Mucosa of rectum (tissue), 2 donors: ENCODE data around the gene TTC22.

Experiments
- H3K27ac ChIP-seq, 2 donors: one replicate each; pipeline ENCODE4 v1.7.0; 2013; ENCODE audit warnings: inconsistent platforms in 2 of 2, low read depth in 2 of 2, low read length in 2 of 2
- H3K27me3 ChIP-seq, 2 donors: one replicate each; pipeline ENCODE4 v1.7.0; 2013; ENCODE audit warnings: low read length in 2 of 2; ENCODE audit not compliant: control insufficient read depth in 2 of 2, insufficient read depth in 2 of 2
- H3K36me3 ChIP-seq, 2 donors: one replicate each; pipeline ENCODE4 v1.7.0; 2013; ENCODE audit warnings: low read length in 2 of 2; ENCODE audit not compliant: control insufficient read depth in 2 of 2, insufficient read depth in 2 of 2
- H3K4me1 ChIP-seq, 2 donors: one replicate each; pipeline ENCODE4 v1.7.0; 2013; ENCODE audit warnings: low read length in 2 of 2, mild to moderate bottlenecking in 1 of 2; ENCODE audit not compliant: control insufficient read depth in 2 of 2, insufficient read depth in 2 of 2
- H3K4me3 ChIP-seq, 2 donors: one replicate each; pipeline ENCODE4 v1.7.0; 2013; ENCODE audit warnings: low read length in 2 of 2
- H3K9ac ChIP-seq, 2 donors: one replicate each; pipeline ENCODE4 v1.7.0; 2013; ENCODE audit warnings: low read length in 2 of 2, low read depth in 1 of 2, mild to moderate bottlenecking in 1 of 2
- H3K9me3 ChIP-seq, 2 donors: one replicate each; pipeline ENCODE4 v1.7.0; 2013; ENCODE audit warnings: low read length in 2 of 2; ENCODE audit not compliant: control insufficient read depth in 2 of 2
- donor health status: healthy.
- donor health status: Normal muscosa, but diverticular disease.

TTC22 gene

GRCh38 chr1:54843449-54843848 is 42.3 kb upstream of the TTC22 start:
- Histone ChIP-seq H3K27ac (no peak overlapping the region), H3K9me3 (no peaks in the 10 kb centered on the region), H3K9ac (no peak overlapping the region), H3K4me1 (no peaks in the 10 kb centered on the region), H3K4me3 (no peak overlapping the region), H3K27me3 (no peaks in the 10 kb centered on the region), H3K36me3 (peaks cover 0 to 2% of the 10 kb centered on the region in 2 donors)

GRCh38 chr1:54842963-54843362 is 41.8 kb upstream of the TTC22 start:
- Histone ChIP-seq H3K9me3 (no peaks in the 10 kb centered on the region), H3K4me3 (no peak overlapping the region), H3K27me3 (no peaks in the 10 kb centered on the region), H3K36me3 (peaks cover 0 to 2% of the 10 kb centered on the region in 2 donors), H3K4me1 (no peaks in the 10 kb centered on the region), H3K9ac (no peak overlapping the region), H3K27ac (no peak overlapping the region)

- no peaks in the 10 kb centered on the region for H3K27me3 ChIP-seq
- no peaks in the 10 kb centered on the region for H3K4me1 ChIP-seq
- H3K4me3 ChIP-seq, result no peak overlapping the region
- H3K36me3 ChIP-seq, result peaks cover 0 to 2% of the 10 kb centered on the region in 2 donors
- no peaks in the 10 kb centered on the region for H3K9me3 ChIP-seq
- H3K27ac ChIP-seq, result no peak overlapping the region
- H3K9ac ChIP-seq, result no peak overlapping the region
These were observed 41.2 kb upstream of the TTC22 start for GRCh38 chr1:54842206-54842915.

GRCh38 chr1:54839824-54840223 is 38.7 kb upstream of the TTC22 start:
- Histone ChIP-seq H3K36me3 (peaks cover 0 to 2% of the 10 kb centered on the region in 2 donors), H3K9me3 (no peaks in the 10 kb centered on the region), H3K27me3 (peaks cover 0 to 2% of the 10 kb centered on the region in 2 donors), H3K4me1 (no peaks in the 10 kb centered on the region), H3K27ac (no peak overlapping the region), H3K4me3 (no peak overlapping the region), H3K9ac (no peak overlapping the region)

GRCh38 chr1:54838565-54839180 is 37.5 kb upstream of the TTC22 start:
- H3K4me3 ChIP-seq, result no peak overlapping the region
- no peaks in the 10 kb centered on the region for H3K4me1 ChIP-seq
- H3K36me3 ChIP-seq, result peaks cover 0 to 2% of the 10 kb centered on the region in 2 donors
- no peaks in the 10 kb centered on the region for H3K9me3 ChIP-seq
- H3K27ac ChIP-seq, result no peak overlapping the region
- peaks cover 0 to 2% of the 10 kb centered on the region in 2 donors for H3K27me3 ChIP-seq
- no peak overlapping the region for H3K9ac ChIP-seq

GRCh38 chr1:54837002-54837853 is 36.1 kb upstream of the TTC22 start:
- H3K9me3 ChIP-seq, result no peaks in the 10 kb centered on the region
- no peak overlapping the region for H3K27ac ChIP-seq
- H3K4me3 ChIP-seq, result no peak overlapping the region
- H3K27me3 ChIP-seq, result peaks cover 0 to 2% of the 10 kb centered on the region in 2 donors
- no peak overlapping the region for H3K9ac ChIP-seq
- H3K36me3 ChIP-seq, result peaks cover 0 to 2% of the 10 kb centered on the region in 2 donors
- H3K4me1 ChIP-seq, result no peaks in the 10 kb centered on the region

GRCh38 chr1:54836594-54836993 is 35.5 kb upstream of the TTC22 start:
- no peaks in the 10 kb centered on the region for H3K9me3 ChIP-seq
- no peaks in the 10 kb centered on the region for H3K4me1 ChIP-seq
- H3K27ac ChIP-seq, result no peak overlapping the region
- H3K9ac ChIP-seq, result no peak overlapping the region
- no peaks in the 10 kb centered on the region for H3K36me3 ChIP-seq
- H3K4me3 ChIP-seq, result no peak overlapping the region
- peaks cover 0 to 2% of the 10 kb centered on the region in 2 donors for H3K27me3 ChIP-seq

- Histone ChIP-seq H3K9me3 (no peaks in the 10 kb centered on the region), H3K4me1 (no peaks in the 10 kb centered on the region), H3K9ac (no peak overlapping the region), H3K36me3 (no peaks in the 10 kb centered on the region), H3K4me3 (no peak overlapping the region), H3K27me3 (peaks cover 0 to 2% of the 10 kb centered on the region in 2 donors), H3K27ac (no peak overlapping the region)
These were observed 34.8 kb upstream of the TTC22 start for GRCh38 chr1:54835970-54836369.

- Histone ChIP-seq H3K27me3 (peaks cover 0 to 2% of the 10 kb centered on the region in 2 donors), H3K36me3 (no peaks in the 10 kb centered on the region), H3K9ac (no peak overlapping the region), H3K9me3 (no peaks in the 10 kb centered on the region), H3K4me3 (no peak overlapping the region), H3K27ac (no peak overlapping the region), H3K4me1 (no peaks in the 10 kb centered on the region)
These were observed 34.2 kb upstream of the TTC22 start for GRCh38 chr1:54835131-54835898.
